DMS153 treated with DMSO at 0.1 percent for 48 hours (cell line): ENCODE measurements around the gene PIEZO2.
A peak's percentile ranks its signal among the peaks of the same experiment; 100 is the strongest.
"Not testable (repeated sequence)": the region's sequence is repeated elsewhere in the genome, so short reads cannot be mapped to it uniquely, and the experiment has no call there.

ENCODE experiments used
- DNase-seq: peaks from one replicate; lab custom pipeline; 2025; ENCODE audit not compliant: unreplicated experiment; lab: John Stamatoyannopoulos, UW

Gene PIEZO2

DNA sequence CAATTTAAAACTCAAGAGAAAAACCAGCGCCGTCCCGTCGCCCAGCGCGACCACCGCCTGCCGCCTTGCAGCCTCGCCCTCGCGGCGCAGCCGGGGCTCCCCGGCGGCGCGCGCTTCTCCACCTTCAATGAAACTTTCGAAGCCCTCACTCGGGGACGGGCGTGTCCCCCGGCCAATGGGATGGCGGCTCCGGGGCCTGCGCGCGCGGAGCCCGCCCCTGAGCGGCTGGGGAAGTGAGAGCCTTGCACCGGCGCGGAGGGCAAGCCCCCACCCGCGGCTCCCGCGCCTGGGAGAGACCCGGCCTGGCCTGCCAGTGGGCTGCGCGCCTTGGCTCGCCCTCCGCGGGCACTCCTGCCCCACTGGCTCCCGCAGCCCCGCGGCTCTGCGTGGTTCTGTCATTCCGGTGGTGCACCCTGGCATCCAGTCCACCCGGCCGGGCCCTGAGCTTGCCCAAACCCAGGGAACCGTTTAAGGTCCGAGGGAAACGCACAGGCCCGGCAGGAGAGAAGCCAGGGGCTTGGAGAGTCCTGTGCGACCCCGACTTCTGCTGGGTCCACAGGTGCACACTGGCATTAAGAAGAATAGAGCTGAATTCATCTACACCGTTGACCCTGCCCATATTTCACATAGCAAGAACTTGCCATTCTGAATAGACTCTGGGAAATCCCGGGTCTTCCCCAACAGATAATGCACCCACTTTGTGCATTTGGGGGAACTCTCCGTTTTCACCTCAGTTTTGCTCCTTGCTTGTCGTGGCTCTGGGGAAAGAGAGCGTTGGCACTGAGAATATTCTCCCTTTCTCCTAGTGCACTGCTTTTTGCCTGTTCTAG is at the start of gene PIEZO2:
PIEZO2 (minus strand) TSS at position 129 of the 830 bp plus-strand sequence. CDS start 981 bp downstream, outside the sequence.
- no peak for DNase-seq

DNA sequence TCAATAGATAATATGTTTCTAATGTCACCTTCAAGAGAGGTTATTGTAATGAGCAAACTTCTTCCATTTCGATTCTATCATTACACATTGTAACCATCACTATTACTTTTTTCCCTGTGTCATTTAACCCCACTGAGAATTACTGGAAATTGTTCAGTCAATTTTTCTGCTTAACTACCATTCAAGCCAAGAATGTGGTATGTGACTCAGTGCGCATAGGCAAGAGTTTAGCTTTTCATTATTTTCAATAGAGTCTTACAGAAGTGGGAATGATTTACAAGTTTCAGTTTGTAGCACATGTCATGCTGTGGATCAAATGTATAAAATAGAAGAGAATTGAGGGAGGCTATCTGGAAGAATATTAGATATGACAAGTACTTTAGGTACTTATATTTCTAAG is 34.3 kb upstream of the PIEZO2 start:
- DNase-seq: no peak

DNA sequence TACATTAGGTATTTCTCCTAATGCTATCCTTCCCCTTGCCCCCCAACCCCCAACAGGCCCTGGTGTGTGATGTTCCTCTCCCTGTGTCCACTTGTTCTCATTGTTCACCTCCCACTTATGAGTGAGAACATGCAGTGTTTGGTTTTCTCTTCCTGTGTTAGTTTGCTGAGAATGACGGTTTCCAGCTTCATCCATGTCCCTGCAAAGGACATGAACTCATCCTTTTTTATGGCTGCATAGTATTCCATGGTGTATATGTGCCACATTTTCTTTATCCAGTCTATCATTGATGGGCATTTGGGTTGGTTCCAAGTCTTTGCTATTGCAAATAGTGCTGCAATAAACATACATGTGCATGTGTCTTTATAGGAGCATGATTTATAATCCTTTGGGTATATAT is 32.3 kb upstream of the PIEZO2 start:
- DNase-seq: not testable (repeated sequence)

DNA sequence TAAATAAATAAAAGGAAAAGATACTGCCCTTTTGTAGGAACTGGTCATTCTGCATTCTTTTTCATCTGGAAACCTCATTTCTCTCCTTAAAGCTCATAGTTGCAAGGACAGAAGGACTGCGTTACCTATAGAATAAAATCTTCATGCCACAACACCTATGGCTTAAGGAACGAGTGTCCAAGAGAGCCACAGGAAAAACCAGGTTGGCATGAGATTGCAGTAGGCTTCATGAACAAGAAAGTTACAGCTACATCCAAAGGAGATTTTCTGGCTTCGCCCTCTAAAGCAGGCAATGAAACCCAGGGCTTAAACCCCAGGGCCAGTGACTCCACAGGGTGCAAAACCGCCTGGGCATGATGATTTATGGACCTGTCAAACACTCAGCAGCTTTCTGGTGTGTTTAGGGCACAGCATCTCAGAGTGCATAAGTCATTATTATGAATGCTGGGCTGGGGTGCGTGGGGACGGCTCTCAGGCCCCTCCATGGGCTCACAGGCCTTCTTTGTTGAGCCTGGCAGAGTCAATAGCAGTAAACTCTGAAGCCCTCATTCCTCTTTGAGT is 30.7 kb upstream of the PIEZO2 start:
- no peak for DNase-seq

DNA sequence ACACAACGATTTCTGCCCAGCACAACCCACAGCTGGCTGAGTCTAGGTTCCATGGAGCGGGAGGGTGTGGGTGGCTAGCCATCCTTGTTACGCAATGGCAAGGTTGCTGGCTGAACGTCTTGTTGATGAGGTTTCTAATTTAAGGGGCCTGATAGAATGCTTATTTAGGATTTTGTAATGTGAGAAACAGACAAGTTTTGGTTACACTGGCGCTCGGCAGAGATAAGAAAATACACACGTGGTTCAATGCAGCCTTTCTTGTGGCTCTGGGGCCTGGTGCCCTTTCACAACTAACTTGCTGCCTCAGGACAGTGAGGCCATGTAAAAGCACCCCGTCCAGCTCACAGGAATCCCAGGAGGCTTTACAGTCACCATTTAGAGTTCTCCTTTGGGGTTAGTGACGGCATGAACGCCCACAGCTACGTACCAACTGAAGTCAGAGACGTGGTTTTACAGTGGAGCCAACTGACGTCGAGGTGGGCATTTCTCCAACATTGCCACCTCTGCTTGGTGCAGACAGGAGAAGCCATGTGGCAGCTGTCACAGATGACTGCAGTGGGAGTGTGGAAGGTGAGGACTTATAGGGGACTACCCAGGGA is 29.7 kb upstream of the PIEZO2 start:
- no peak for DNase-seq

DNA sequence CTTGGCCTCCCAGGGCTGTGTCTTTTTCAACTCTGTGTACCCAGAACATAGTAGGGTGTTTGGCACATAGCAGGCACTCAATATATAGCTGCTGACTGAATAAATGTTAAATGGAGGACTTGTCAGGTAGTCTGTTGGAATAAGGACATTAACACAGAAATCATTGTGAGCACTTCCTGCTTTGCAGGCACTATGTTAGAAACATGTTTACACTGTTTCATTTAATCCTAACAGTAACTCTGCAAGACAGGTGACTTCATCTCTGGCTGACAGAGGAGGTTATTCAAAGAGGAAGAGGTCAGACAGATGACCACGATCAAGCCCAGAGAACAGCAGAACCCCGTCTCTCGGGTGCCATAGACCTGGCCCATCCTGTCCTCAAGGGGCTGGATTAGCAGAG is 28.0 kb upstream of the PIEZO2 start:
- no peak for DNase-seq

DNA sequence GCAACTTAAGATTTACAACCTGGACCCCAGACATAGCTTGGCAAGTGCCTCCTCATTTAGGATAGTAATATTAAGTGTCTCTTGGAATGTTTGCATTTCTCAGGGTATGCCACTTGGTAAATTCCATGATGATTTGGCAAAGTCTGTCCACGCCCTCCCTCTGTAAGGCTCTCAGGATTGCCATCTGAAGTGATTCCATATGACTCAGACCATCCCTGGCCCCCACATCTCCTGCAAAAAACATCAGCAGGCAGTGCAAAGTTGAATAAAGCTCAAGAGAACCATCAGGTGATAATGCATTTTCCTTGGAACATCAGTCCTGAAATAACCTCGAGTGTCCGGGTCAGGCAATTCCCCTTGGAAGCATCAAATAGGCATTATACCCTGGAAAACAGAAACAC is 27.1 kb upstream of the PIEZO2 start:
- no peak for DNase-seq

DNA sequence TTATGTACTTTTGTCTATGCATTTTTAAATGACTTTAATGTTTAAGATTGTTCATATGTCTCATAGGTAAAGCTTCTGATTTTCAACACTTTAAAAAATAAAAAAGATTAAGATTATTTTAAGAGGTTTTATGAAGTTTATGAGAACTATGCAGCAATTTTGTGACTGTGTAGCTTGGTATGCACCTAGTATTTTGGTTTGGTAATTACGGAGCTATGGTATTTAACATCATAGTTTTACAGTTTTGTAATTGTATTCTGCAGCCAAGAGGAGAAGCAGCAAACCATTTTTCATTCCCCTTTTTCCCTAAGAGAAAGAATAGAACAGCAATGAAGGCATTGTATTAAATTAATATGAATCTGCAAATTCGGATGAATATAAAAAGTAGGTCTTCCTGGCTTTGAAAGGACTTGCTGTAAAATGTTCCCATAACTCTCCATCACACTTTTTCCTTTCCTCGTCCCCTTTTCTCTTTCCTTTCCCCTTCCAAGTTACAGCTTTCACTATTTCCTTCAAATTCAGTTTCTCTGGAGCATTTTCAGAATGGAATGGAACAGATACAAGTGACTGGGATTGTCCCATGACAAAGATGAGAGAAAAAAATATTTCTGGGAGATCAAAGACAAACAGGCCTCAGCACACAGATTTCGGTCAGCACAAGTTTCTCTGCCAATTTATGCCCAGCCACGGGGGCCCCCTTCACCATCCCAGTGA is 26.1 kb upstream of the PIEZO2 start:
- DNase-seq: no peak

DNA sequence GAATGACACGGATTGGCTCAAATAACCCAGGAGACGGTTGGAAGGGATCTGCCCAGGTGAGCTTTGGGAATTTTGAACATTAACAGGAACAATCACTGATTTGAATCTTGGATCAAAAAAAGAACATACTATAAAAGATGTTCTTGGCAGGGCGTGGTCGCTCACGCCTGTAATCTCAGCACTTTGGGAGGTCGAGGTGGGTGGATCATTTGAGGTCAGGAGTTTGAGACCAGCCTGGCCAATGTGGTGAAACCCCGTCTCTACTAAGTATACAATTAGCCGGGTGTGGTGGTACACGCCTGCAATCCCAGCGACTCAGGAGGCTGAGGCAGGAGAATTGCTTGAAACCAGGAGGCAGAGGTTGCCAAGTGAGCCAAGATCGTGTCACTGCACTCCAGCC is 24.8 kb upstream of the PIEZO2 start:
- not testable (repeated sequence) for DNase-seq

DNA sequence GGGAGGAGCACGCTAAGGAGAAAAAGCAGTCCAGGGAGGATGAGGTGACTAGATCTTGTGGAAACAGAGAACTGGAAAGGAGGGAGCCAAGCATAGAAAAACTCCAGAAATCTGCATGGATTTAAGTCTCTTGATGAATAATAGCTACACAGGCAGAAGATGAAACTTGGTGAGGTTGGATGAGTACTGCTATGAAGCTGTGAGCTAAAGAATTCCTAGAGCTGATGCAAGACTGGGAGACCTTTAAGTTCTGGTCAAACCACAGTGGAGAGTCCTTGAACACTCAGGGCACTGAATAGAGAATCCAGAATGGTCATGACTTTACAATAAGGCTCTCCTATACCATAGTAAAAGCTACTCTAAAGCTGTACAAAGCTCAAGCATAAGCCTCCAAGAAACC is 18.4 kb upstream of the PIEZO2 start:
- DNase-seq: no peak

DNA sequence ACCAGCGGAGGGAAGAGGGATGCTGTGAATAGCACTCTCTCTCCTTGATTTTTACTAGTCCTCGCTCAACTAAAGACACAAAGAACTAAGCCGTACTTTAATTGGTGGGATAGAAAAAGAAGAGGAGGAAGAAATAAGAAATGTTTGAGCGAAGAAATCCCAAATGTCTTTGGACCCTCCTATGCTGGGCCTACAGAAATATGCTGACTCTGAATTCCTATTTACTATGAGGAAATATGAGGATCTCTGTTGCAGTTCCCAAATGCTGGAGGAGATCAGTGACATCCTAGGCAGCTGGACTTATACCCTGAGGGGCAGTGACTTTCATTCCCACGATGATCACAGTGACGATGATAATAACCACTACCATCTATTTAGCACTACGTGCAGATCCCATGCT is 16.6 kb upstream of the PIEZO2 start:
- DNase-seq: no peak

DNA sequence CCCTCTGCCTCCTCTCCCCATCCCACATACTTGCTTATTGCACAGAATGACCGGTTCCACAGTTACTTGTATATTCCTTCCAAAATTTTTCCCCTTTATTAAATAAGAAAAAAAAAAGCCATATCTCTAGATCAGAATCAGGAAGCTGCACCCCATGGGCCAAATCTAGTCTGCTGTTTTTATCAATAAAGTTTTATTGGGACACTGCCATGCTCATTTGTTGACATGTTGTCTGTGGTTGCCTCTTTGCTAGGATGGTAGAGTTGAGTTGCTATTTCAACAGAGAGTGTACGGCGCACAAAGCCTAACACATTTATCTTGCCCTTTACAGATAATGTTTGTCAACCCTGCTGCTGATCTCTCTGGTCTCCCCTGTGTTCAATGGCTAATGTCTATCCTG is 15.8 kb upstream of the PIEZO2 start:
- no peak for DNase-seq

DNA sequence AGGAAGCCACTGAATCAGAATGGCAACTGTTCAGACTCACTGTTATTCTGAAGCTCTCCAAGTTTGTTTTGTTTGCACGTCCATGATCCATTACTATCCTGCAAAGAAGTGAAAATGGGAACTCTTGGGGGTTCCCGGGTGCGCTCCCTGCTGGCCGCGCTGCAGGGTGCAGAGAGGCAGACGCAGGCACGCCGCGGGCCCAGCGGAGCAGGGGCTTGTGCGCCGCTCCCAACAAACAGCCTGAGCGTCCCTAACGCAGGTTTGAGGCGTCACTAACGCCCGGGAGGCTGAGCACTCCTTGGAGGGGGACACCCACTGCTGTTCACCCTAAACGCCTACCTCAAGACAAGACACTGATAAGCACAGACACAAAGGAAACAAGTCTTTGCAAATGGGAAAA is 14.3 kb upstream of the PIEZO2 start:
- no peak for DNase-seq

DNA sequence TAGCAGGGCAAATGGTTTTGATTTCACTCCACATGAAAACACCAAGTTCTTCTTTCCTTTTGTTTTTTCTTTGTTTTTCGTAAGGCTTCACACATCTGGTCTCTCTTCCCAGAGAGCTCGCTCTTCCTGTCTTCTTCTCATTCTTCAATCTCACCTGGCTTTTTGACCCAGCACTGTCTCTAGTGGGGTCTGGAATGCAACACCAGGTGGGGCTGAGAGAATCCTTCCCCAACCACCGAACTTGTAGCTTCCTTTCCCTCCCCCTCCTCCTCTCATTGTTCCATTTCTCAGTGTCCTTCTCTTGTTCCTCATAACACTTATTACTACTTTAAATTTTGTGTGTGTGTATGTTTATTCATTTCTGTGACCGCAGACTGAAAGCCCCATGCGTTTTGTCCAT is 13.5 kb upstream of the PIEZO2 start:
- no peak for DNase-seq

DNA sequence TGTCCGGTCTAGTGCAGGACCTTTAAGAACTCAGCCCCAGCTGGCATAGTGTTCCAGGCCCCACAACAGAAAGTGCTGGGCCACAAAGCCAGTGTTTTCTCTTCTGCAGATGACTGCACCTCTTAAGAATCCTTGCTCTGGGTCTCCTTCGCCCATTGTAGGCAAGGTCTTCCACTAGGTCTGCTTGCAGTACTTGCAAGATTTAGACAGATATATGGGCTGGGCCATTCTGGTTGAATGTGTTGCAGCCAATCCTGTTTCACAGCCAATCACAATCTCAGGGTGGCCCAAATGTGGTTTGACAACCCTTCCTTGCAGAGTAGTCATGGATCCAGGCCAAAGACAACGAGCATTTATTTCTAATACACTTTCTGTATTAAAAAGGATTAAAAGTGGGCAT is 13.1 kb upstream of the PIEZO2 start:
- DNase-seq: no peak

DNA sequence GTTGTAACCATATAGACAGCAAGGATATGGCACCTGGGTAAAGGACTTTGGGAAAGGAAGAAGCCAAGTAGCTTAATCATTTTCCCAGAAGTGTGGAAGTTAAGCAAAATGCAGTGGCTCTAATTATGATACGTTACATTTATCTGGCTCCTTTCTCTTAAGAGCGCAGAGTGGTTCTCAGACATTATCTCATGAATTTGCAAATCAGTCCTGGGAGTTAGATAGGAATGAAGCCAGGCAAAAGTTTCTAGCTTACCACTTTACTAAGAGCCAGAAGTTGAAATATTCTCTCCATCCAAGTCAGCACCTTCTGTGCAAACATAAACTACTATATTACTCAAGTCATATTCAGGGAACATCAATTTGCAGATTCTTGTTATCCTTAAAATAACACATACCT is 10.9 kb upstream of the PIEZO2 start:
- no peak for DNase-seq

DNA sequence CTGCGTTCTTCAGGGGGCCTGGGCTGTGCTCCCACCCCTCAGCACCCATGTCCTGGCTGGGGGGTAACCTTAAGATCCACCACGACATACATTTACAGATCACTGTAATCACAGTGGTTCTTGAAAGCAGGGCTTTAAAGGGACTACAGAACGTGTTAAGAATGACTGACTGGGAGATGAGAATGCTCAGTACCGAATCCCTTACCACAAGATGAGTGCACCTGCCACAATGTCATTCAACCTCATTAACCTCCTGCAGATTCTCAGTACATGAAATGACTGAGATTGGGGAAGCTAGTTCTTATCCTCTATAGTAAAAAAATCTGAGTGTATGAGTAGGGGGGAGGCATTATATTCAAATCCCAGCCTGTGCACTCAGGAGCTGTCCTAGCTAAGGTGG is 10.5 kb upstream of the PIEZO2 start:
- DNase-seq: no peak

DNA sequence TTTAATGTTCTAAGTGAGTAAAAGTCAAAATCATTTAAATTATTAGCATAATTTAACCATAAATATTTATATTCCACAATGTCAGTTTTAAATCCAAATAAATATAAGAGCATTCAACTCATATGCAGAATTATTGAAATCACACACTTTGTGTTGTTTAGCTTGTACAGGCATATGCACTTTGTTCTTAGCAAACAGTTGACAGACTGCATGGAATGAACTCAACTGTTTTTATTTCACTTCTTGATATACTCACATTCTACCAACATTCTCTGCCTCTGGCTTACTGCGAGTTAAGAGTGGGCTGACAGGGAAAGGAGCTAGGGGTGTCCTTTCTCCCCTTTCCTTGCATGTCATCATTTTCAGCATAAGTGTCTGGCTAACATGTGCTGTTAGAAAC is 7.6 kb upstream of the PIEZO2 start:
- DNase-seq: no peak

DNA sequence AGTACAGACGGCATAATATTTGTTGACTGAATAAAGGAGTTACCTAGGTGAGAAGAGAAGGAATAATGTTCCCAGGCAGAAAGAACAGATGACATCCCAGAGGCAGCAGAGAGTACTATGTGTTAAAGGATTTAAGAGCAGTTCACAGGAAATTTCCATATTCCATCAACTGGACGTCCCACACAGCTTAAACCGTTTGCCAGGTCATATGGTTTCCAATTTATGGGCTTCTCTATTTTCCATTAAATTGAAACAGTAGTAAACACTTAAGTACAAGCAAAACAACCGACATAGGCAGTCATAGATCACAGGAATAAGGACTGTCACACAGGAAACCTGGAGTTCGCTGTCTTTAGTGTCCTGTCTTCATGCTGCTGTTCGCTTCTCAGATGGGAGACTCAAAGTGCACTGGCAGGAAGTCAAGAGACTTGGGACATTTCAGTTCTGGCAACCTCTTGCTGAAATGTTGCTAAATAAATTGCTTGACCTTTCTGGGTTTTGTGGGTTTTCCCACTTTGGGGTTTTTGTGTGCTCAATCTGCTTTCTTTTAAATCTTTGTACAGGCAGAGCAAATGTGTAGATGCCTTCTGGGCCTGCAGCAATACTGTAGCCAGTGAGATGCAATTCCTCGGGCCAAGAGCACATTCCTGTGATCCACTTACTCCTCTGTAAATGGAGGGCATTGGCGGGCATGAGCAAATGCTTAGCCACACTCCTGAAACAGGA is 5.8 kb upstream of the PIEZO2 start:
- no peak for DNase-seq

DNA sequence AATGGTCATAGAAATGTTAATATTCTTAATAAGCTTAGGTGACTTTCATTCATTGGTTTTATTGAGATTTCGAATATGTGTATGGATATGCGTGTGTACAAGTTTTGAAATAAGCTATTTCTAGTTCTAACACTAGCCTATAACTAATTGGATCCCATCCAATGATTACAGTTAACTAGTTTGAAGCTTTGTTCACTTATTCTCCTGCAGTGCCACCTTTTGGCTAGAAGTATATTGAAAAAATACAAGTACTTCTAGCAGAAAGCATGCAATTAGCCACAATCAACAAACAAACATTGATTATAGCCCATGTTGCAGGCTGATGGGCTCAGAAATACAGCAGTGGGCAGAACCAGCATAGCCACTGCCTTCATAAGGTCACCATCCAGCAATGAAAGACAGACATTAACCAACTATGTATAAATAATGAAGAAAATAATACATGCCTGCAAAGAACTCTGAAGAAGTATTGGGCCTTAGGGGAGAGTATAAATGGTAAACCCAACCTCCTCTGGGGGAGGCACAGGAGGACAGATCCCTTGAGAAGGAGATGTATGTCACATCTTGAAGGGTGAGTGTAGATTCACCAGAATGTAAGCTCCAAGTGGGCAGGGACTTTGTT is 5.1 kb upstream of the PIEZO2 start:
- peak; percentile 1 for DNase-seq

DNA sequence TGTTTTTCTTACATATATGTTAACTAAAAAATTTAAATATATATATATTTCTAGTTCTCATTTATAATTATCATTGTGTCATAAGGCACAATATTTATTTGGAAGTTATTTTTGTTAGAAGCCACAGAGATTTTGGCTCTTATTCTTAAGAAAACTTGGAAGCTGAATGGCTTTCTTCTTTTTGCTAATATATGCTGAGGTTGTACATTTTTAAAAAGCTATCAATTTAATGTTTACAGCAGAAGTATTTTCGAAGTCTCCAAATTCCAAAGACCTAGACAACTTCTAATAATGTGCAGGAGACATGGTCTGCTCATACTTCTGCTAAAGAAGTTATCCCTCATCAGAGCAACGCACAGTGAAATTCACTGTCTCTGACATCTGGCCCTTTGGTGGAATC is 3.7 kb upstream of the PIEZO2 start:
- no peak for DNase-seq
